CD8-positive, alpha-beta memory T cell (primary cell): ENCODE results near the gene LASP1NB.

ENCODE experiments used
- CTCF ChIA-PET: fragments of 350-600 bp; sonication (Branson Sonifier 250); formaldehyde crosslinking; loops from one replicate; lab custom pipeline; 2021; ENCODE audit warnings: antibody characterized with exemption; lab: Charles Lee
- POLR2A ChIA-PET: fragments of 350-600 bp; sonication (Branson Sonifier 250); formaldehyde crosslinking; loops from one replicate; lab custom pipeline; 2021; ENCODE audit warnings: antibody characterized with exemption; lab: Charles Lee
- DNase-seq, 5 donors: peaks; one replicate each; pipeline versions ENCODE4 v3.0.0 to v3.0.0-alpha.2; 2020 to 2022; ENCODE audit warnings: mixed read lengths in 1 of 5
- H3K27ac ChIP-seq: one replicate; pipeline ENCODE4 v1.7.0; 2013; ENCODE audit warnings: low read depth, mild to moderate bottlenecking, low read length, moderate library complexity
- H3K27me3 ChIP-seq: 2 replicates; pipeline ENCODE4 v1.7.0; 2013; ENCODE audit warnings: low read length, mild to moderate bottlenecking; ENCODE audit not compliant: insufficient read depth, poor library complexity, severe bottlenecking
- H3K36me3 ChIP-seq: 2 replicates; pipeline ENCODE4 v1.7.0; 2013; ENCODE audit warnings: mild to moderate bottlenecking, low read length, moderate library complexity; ENCODE audit not compliant: insufficient read depth
- H3K4me1 ChIP-seq: 2 replicates; pipeline ENCODE4 v1.7.0; 2013; ENCODE audit warnings: mild to moderate bottlenecking, low read length, moderate library complexity; ENCODE audit not compliant: insufficient read depth
- H3K4me3 ChIP-seq: 2 replicates; pipeline ENCODE4 v1.7.0; 2013; ENCODE audit warnings: mild to moderate bottlenecking, low read length
- H3K9me3 ChIP-seq: 2 replicates; pipeline ENCODE4 v1.7.0; 2013; ENCODE audit warnings: mild to moderate bottlenecking, low read length
- H3K27ac Mint-ChIP-seq, 8 donors: one replicate each; pipeline ENCODE4 v1.8.0; 2020 to 2021; ENCODE audit warnings: mixed read lengths in 8 of 8, mild to moderate bottlenecking in 6 of 8, inconsistent platforms in 3 of 8, moderate library complexity in 3 of 8
- H3K27me3 Mint-ChIP-seq, 2 donors: one replicate each; pipeline ENCODE4 v1.8.0; 2020 to 2021; ENCODE audit warnings: mixed read lengths in 2 of 2, mild to moderate bottlenecking in 1 of 2, moderate library complexity in 1 of 2
- H3K36me3 Mint-ChIP-seq, 3 donors: one replicate each; pipeline ENCODE4 v1.8.0; 2020 to 2021; ENCODE audit warnings: mixed read lengths in 3 of 3, inconsistent platforms in 1 of 3, mild to moderate bottlenecking in 1 of 3
- H3K4me1 Mint-ChIP-seq, 3 donors: one replicate each; pipeline ENCODE4 v1.8.0; 2020 to 2021; ENCODE audit warnings: mixed read lengths in 3 of 3, inconsistent platforms in 1 of 3, mild to moderate bottlenecking in 1 of 3
- H3K4me3 Mint-ChIP-seq, 7 donors: one replicate each; pipeline ENCODE4 v1.8.0; 2020 to 2021; ENCODE audit warnings: mixed read lengths in 7 of 7, mild to moderate bottlenecking in 6 of 7, moderate library complexity in 4 of 7, inconsistent platforms in 2 of 7
- H3K9me3 Mint-ChIP-seq, 5 donors: one replicate each; pipeline ENCODE4 v1.8.0; 2020 to 2022; ENCODE audit warnings: mixed read lengths in 5 of 5, mild to moderate bottlenecking in 3 of 5, moderate library complexity in 2 of 5, inconsistent platforms in 1 of 5

Gene LASP1NB

DNA sequence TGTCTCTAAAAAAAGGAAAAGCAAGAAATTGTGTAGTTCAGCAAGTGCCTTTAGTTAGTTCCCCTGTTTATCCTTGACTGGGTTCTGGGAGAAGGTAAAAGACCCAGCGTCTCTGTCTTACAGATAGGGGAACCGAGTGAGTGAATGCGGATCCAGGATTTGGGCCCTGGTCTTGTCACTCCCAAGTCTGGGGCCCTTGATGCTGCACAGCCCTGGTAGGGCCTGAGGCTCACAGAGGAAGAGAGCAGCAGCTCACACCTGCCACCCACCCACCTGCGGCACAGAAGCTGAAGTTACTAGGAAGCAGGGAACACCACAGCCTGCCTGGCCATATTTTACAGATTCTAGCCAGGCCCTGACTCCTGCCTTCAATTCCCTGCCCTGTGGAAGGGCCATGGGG, 33.3 kb upstream of the LASP1NB start:
- POLR2A ChIA-PET: no interaction called here
- Mint-ChIP-seq H3K4me1 (peaks cover 78 to 91% (median 88%) of the 10 kb centered on the region in 3 donors), H3K27me3 (no peaks in the 10 kb centered on the region), H3K4me3 (peak overlapping the region; percentile 2 to 87 (median 76)), H3K36me3 (peaks cover 0 to 72% (median 8%) of the 10 kb centered on the region in 3 donors), H3K27ac (peak overlapping the region; percentile 87 to 99 (median 93)), H3K9me3 (no peaks in the 10 kb centered on the region)
- peaks cover 28% of the 10 kb centered on the region for H3K36me3 ChIP-seq
- no peaks in the 10 kb centered on the region for H3K9me3 ChIP-seq
- H3K4me1 ChIP-seq: peaks cover 87% of the 10 kb centered on the region
- H3K4me3 ChIP-seq: no peak overlapping the region
- CTCF ChIA-PET: interaction anchor here (0.6 to 2.0 kb wide), 6 partner anchors 9 to 261 kb away, joined by 3 to 12 read pairs (median 5); partner anchors contain the start of gene LASP1
- no peak overlapping the region for H3K27ac ChIP-seq
- no peaks in the 10 kb centered on the region for H3K27me3 ChIP-seq
- no peak for DNase-seq

DNA sequence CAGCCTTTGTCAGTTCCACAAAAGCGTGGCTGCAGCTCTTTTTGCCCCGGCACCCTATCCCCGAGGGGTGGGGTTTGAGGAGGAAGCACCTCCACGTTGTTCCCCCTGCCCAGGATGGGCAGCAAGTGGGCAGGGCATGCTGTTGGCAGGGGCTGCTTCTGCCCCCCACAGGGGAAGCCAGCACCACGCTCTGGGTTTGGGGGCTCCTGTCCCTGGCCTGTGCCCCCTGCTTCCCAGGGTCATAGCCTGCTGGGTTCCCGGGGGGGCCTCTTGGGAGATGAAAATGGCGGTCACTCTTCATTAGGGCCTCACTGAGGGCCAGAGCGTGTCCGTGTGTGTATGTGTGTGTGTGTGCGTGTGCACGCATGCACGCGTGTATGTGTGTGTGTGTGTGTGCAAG, 32.8 kb upstream of the LASP1NB start:
- Histone ChIP-seq H3K4me1 (peaks cover 87% of the 10 kb centered on the region), H3K36me3 (peaks cover 27% of the 10 kb centered on the region), H3K27me3 (no peaks in the 10 kb centered on the region), H3K27ac (no peak overlapping the region), H3K9me3 (no peaks in the 10 kb centered on the region), H3K4me3 (no peak overlapping the region)
- peak overlapping the region in 5 of 7 donors; percentile 34 to 87 (median 50) for H3K4me3 Mint-ChIP-seq
- H3K36me3 Mint-ChIP-seq: peaks cover 0 to 70% (median 8%) of the 10 kb centered on the region in 3 donors
- ChIA-PET CTCF (interaction anchor here (1.7 to 1.8 kb wide), 2 partner anchors 14 to 261 kb away, joined by 5 to 7 read pairs; no protein-coding TSS in a partner anchor), POLR2A (no interaction called here)
- peaks cover 78 to 91% (median 90%) of the 10 kb centered on the region in 3 donors for H3K4me1 Mint-ChIP-seq
- H3K27me3 Mint-ChIP-seq: no peaks in the 10 kb centered on the region
- H3K9me3 Mint-ChIP-seq: no peaks in the 10 kb centered on the region
- peak overlapping the region; percentile 85 to 99 (median 93) for H3K27ac Mint-ChIP-seq
- DNase-seq: no peak

DNA sequence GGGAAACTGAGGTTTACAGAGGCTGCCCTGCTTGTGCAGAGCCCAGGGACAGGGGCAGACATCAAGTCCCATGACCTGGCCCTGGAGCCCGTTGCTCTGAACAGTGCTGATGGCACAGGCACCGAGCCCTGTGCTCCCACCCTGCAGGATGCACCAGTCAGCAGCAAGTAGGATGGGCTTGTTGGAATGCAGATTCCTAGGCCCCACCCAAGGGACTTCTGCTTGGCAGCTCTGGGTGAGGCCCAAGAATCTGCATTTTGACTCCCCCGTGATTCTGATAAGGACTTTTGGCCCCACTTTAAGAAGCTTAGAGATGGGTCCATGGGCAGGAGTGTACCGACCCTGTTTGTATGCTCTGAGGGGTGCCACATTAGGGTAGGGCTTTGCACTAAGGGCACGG, 32.3 kb upstream of the LASP1NB start:
- CTCF ChIA-PET: interaction anchor here (0.7 to 1.7 kb wide), 5 partner anchors 9 to 261 kb away, joined by 3 to 5 read pairs (median 3); no protein-coding TSS in a partner anchor
- no peak for DNase-seq

DNA sequence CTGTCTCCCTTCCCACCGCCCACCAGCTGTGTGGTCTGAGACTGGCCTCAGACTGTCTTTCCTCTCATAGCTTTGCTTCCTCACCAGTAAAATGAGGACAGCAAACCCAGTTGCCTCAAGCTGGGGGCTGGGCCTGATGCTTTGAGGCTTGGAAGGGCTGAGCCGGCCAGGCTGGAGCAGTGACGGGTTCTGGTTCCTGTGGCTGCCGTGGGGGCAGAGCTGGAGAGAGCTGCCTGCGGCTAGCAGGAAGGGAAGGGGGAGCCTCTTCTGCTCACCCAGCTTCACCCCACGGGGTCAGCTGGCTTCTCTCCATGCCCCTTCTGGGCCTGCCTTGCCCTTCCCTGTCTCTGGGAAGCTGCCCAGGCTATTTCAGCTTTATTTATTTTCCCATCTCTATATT, 31.8 kb upstream of the LASP1NB start:
- H3K9me3 Mint-ChIP-seq: no peaks in the 10 kb centered on the region

More for the DNA sequence above, 32.3 kb upstream of the LASP1NB start:
- no peaks in the 10 kb centered on the region for H3K27me3 ChIP-seq
- H3K4me3 ChIP-seq: no peak overlapping the region
- H3K27ac ChIP-seq: no peak overlapping the region
- Mint-ChIP-seq H3K36me3 (peaks cover 0 to 69% (median 8%) of the 10 kb centered on the region in 3 donors), H3K4me1 (peaks cover 78 to 91% (median 90%) of the 10 kb centered on the region in 3 donors), H3K27me3 (no peaks in the 10 kb centered on the region), H3K27ac (peak overlapping the region; percentile 85 to 99 (median 90)), H3K9me3 (no peaks in the 10 kb centered on the region), H3K4me3 (peak overlapping the region; percentile 34 to 73 (median 50))
- peaks cover 22% of the 10 kb centered on the region for H3K36me3 ChIP-seq
- H3K9me3 ChIP-seq: no peaks in the 10 kb centered on the region
- POLR2A ChIA-PET: interaction anchor here (0.9 to 2.3 kb wide), 2 partner anchors 12 to 23 kb away, joined by 3 to 10 read pairs; partner anchors contain the start of gene LASP1
- peaks cover 87% of the 10 kb centered on the region for H3K4me1 ChIP-seq

DNA sequence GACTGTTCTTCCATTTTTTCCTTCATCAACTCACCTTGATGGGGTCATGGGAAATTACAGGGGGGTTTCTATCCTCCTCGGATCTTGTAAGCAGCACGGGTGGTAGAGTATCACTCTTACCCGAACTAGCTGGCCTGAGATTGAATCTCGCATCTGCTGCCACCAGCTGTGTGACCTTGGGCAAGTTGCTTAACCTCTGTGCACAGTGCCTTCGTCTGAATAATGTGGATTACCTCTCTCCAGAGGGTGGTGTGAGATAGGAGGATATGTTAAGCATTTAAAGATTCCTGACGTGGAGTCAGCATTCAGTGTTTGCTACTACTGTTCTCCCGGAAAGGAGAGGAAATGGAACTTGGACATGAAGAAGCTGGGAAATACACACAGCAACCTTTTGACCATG, 31.1 kb upstream of the LASP1NB start:
- Mint-ChIP-seq H3K9me3 (no peaks in the 10 kb centered on the region), H3K27ac (peak overlapping the region; percentile 65 to 99 (median 89)), H3K4me1 (peaks cover 80 to 91% (median 90%) of the 10 kb centered on the region in 3 donors), H3K36me3 (peaks cover 0 to 65% (median 10%) of the 10 kb centered on the region in 3 donors), H3K27me3 (no peaks in the 10 kb centered on the region), H3K4me3 (peak overlapping the region in 5 of 7 donors; percentile 34 to 73 (median 49))
- DNase-seq: no peak
- H3K4me1 ChIP-seq: peaks cover 90% of the 10 kb centered on the region
- no peak overlapping the region for H3K4me3 ChIP-seq
- H3K9me3 ChIP-seq: no peaks in the 10 kb centered on the region
- POLR2A ChIA-PET: interaction anchor here (0.6 to 2.3 kb wide), 3 partner anchors 21 to 90 kb away, joined by 3 to 10 read pairs (median 3); partner anchors contain the start of gene LASP1
- peak overlapping the region; percentile 27 for H3K27ac ChIP-seq
- no peaks in the 10 kb centered on the region for H3K27me3 ChIP-seq
- peaks cover 17% of the 10 kb centered on the region for H3K36me3 ChIP-seq
- CTCF ChIA-PET: interaction anchor here (1.0 to 1.4 kb wide), 4 partner anchors 10 to 30 kb away, joined by 3 to 5 read pairs (median 4); no protein-coding TSS in a partner anchor

More for the DNA sequence above, 31.8 kb upstream of the LASP1NB start:
- Mint-ChIP-seq H3K4me1 (peaks cover 79 to 91% (median 90%) of the 10 kb centered on the region in 3 donors), H3K36me3 (peaks cover 0 to 69% (median 9%) of the 10 kb centered on the region in 3 donors), H3K27me3 (no peaks in the 10 kb centered on the region), H3K27ac (peak overlapping the region; percentile 65 to 99 (median 89)), H3K4me3 (peak overlapping the region; percentile 34 to 73 (median 50))
- peaks cover 21% of the 10 kb centered on the region for H3K36me3 ChIP-seq
- CTCF ChIA-PET: interaction anchor here (0.7 to 1.2 kb wide), 4 partner anchors 10 to 260 kb away, joined by 3 to 5 read pairs (median 3); no protein-coding TSS in a partner anchor
- no peaks in the 10 kb centered on the region for H3K9me3 ChIP-seq
- H3K27ac ChIP-seq: no peak overlapping the region
- peaks cover 90% of the 10 kb centered on the region for H3K4me1 ChIP-seq
- no peaks in the 10 kb centered on the region for H3K27me3 ChIP-seq
- H3K4me3 ChIP-seq: no peak overlapping the region
- POLR2A ChIA-PET: interaction anchor here (0.9 to 2.3 kb wide), 3 partner anchors 12 to 23 kb away, joined by 3 to 10 read pairs (median 3); partner anchors contain the start of gene LASP1
- DNase-seq: peak in 3 of 5 donors; percentile 36 to 65 (median 44)

DNA sequence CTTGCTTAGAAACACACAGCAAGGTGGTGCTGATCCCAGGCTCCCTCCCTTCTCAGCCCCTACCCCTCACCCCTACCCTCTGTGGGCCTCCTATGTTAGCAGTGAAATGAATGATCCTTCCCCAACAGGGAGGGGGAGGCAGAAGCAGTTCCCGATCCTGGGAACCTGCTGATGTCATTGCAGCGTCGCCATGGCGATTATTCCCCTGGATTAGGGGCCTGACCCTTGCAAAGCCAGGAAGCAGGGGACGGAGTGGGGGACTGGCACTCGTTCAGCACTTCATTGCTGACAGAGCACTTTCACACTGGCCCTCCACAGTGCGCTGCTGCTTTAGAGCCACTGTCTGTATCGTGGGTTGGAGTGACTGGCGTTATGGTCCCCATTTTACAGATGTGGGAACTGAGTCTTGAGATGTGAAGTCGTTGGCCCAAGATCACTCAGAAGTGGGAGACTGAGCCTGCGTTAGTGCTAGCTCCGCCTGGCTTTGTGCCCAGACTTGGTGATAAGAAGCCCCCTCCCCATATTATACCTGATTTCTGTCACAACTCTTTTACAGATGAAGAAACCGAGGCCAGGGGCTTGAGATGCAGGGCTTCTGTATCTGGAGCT, 29.0 kb upstream of the LASP1NB start:
- peak overlapping the region in 2 of 7 donors; percentile 44 to 83 for H3K4me3 Mint-ChIP-seq
- ChIA-PET POLR2A (no interaction called here), CTCF (interaction anchor here (6.3 to 7.3 kb wide), 2 partner anchors 26 to 28 kb away, joined by 35 to 73 read pairs; partner anchors contain the start of genes LASP1 and LASP1NB)
- no peak overlapping the region for H3K4me3 ChIP-seq
- peak overlapping the region; percentile 84 to 99 (median 96) for H3K27ac Mint-ChIP-seq
- no peaks in the 10 kb centered on the region for H3K27me3 Mint-ChIP-seq
- H3K9me3 ChIP-seq: no peaks in the 10 kb centered on the region
- no peak for DNase-seq
- H3K36me3 ChIP-seq: peaks cover 17% of the 10 kb centered on the region
- H3K4me1 Mint-ChIP-seq: peaks cover 79 to 86% (median 85%) of the 10 kb centered on the region in 3 donors
- peaks cover 0 to 59% (median 7%) of the 10 kb centered on the region in 3 donors for H3K36me3 Mint-ChIP-seq
- no peaks in the 10 kb centered on the region for H3K27me3 ChIP-seq
- peak overlapping the region; percentile 22 for H3K27ac ChIP-seq
- no peaks in the 10 kb centered on the region for H3K9me3 Mint-ChIP-seq
- H3K4me1 ChIP-seq: peaks cover 90% of the 10 kb centered on the region

DNA sequence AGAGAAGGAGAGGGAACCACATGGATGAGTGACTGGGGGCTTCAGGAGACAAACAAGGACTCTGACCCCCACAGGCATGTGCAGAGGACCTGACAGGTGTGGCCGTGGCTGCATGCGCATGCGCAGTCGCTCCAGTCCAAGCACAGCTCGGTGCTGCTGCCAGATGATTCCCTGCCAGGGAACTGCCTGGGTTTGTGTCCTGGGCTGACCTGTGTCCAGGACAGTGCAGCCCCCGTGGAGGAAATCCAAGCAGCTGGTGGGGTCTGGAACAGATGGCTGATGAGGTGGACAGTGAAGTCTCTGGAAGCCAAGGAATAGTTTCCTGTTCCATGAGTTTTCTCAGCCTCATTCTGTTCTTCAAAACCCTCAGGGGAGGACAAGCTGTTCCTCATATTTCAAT, 28.2 kb upstream of the LASP1NB start:
- no peaks in the 10 kb centered on the region for H3K9me3 Mint-ChIP-seq
- Histone ChIP-seq H3K9me3 (no peaks in the 10 kb centered on the region), H3K4me3 (peak overlapping the region; percentile 60), H3K36me3 (peaks cover 17% of the 10 kb centered on the region), H3K27me3 (no peaks in the 10 kb centered on the region), H3K27ac (no peak overlapping the region), H3K4me1 (peaks cover 88% of the 10 kb centered on the region)
- H3K36me3 Mint-ChIP-seq: peaks cover 0 to 54% (median 4%) of the 10 kb centered on the region in 3 donors
- peak overlapping the region in 4 of 7 donors; percentile 20 to 85 (median 80) for H3K4me3 Mint-ChIP-seq
- ChIA-PET CTCF (interaction anchor here (0.6 to 7.3 kb wide), 7 partner anchors 12 to 278 kb away, joined by 3 to 73 read pairs (median 7); partner anchors contain the start of genes LASP1 and LASP1NB), POLR2A (interaction anchor here (0.6 to 5.0 kb wide), 4 partner anchors 11 to 268 kb away, joined by 3 to 49 read pairs (median 6); partner anchors contain the start of gene LASP1)
- DNase-seq: no peak
- no peaks in the 10 kb centered on the region for H3K27me3 Mint-ChIP-seq
- peak overlapping the region; percentile 93 to 99 (median 96) for H3K27ac Mint-ChIP-seq
- H3K4me1 Mint-ChIP-seq: peaks cover 76 to 83% (median 83%) of the 10 kb centered on the region in 3 donors
